SK-N-MC (cell line): ENCODE measurements around the gene RCBTB2.
"Not testable (repeated sequence)": the region's sequence is repeated elsewhere in the genome, so short reads cannot be mapped to it uniquely, and the experiment has no call there.

Source experiments
- DNase-seq: peaks from one replicate; pipeline ENCODE4 v3.0.0-alpha.2; 2011; ENCODE audit warnings: low read depth, low spot score
- H3K27ac ChIP-seq: fragments of 200-600 bp; sonication (generic); 2 replicates; pipeline ENCODE4 v1.5.1; 2016; ENCODE audit warnings: mixed run types
- H3K36me3 ChIP-seq: fragments of 200-600 bp; sonication (generic); 2 replicates; pipeline ENCODE4 v1.6.1; 2017; ENCODE audit warnings: antibody characterized with exemption, low read length, mixed read lengths; ENCODE audit not compliant: insufficient read depth
- H3K4me3 ChIP-seq: fragments of 200-600 bp; sonication (generic); 2 replicates; pipeline ENCODE4 v1.5.1; 2016
- H3K9ac ChIP-seq: fragments of 200-600 bp; sonication (generic); 2 replicates; pipeline ENCODE4 v1.8.0; 2017; ENCODE audit warnings: mixed run types, mixed read lengths; ENCODE audit not compliant: insufficient read length
- H3K9me3 ChIP-seq: fragments of 200-600 bp; sonication (generic); 2 replicates; pipeline ENCODE4 v1.6.1; 2017; ENCODE audit warnings: low read depth, mild to moderate bottlenecking, antibody characterized with exemption, low read length, moderate library complexity, mixed read lengths
- EZH2 ChIP-seq: fragments of 200-600 bp; sonication (generic); IDR thresholded peaks from one replicate; pipeline ENCODE4 v1.6.1; 2017; ENCODE audit warnings: antibody characterized with exemption
- FOXP2 ChIP-seq: optimal IDR thresholded peaks from 2 replicates; pipeline ENCODE3; 2011; ENCODE audit warnings: mild to moderate bottlenecking, moderate library complexity; ENCODE audit not compliant: insufficient read depth; ENCODE audit errors: extremely low read length, control extremely low read depth
- POLR2AphosphoS5 ChIP-seq: IDR thresholded peaks from 2 replicates; pipeline ENCODE4 v1.6.1; 2012; ENCODE audit warnings: mild to moderate bottlenecking, low read depth, low read length, borderline replicate concordance

The RCBTB2 gene

GRCh38 chr13:48475230-48475629 lies 57.6 kb downstream of the RCBTB2 start:
- Histone ChIP-seq H3K27ac (no peak overlapping the region), H3K4me3 (no peak overlapping the region), H3K9ac (no peak overlapping the region), H3K9me3 (no peaks in the 10 kb centered on the region), H3K36me3 (peaks cover 11% of the 10 kb centered on the region; the same call in 1 of the 2 replicates)
- DNase-seq = no peak
- TF ChIP-seq POLR2AphosphoS5 = no peak
- TF ChIP-seq EZH2 = no peak
- no peak for TF ChIP-seq FOXP2

GRCh38 chr13:48457578-48458242 lies 75.2 kb downstream of the RCBTB2 start:
- H3K9ac ChIP-seq = no peak overlapping the region
- no peak for DNase-seq
- no peak overlapping the region for H3K4me3 ChIP-seq
- no peak for TF ChIP-seq FOXP2
- no peak for TF ChIP-seq EZH2
- no peak for TF ChIP-seq POLR2AphosphoS5
- peaks cover 32% of the 10 kb centered on the region for H3K36me3 ChIP-seq
- H3K9me3 ChIP-seq = no peaks in the 10 kb centered on the region
- no peak overlapping the region for H3K27ac ChIP-seq

GRCh38 chr13:48456546-48456945 lies 76.3 kb downstream of the RCBTB2 start:
- no peaks in the 10 kb centered on the region for H3K9me3 ChIP-seq
- no peak overlapping the region for H3K9ac ChIP-seq
- H3K36me3 ChIP-seq = peaks cover 32% of the 10 kb centered on the region
- no peak overlapping the region for H3K4me3 ChIP-seq
- no peak overlapping the region for H3K27ac ChIP-seq
- DNase-seq = no peak
- TF ChIP-seq EZH2 = no peak
- no peak for TF ChIP-seq FOXP2
- no peak for TF ChIP-seq POLR2AphosphoS5

GRCh38 chr13:48451196-48451595 lies 81.7 kb downstream of the RCBTB2 start:
- not testable (repeated sequence) for DNase-seq, H3K9me3 ChIP-seq, H3K27ac ChIP-seq, H3K4me3 ChIP-seq, H3K9ac ChIP-seq
- H3K36me3 ChIP-seq = peaks cover 15% of the 10 kb centered on the region

- no peak overlapping the region for H3K27ac ChIP-seq
- TF ChIP-seq FOXP2 (no peak), POLR2AphosphoS5 (no peak), EZH2 (no peak)
These were observed 83.2 kb downstream of the RCBTB2 start for GRCh38 chr13:48449656-48450055.

GRCh38 chr13:48448959-48449614 lies 83.8 kb downstream of the RCBTB2 start:
- Histone ChIP-seq H3K27ac (peak overlapping the region; percentile 4; the same call in 1 of the 2 replicates), H3K36me3 (peaks cover 6% of the 10 kb centered on the region), H3K9me3 (no peaks in the 10 kb centered on the region), H3K4me3 (no peak overlapping the region), H3K9ac (no peak overlapping the region)
- DNase-seq = no peak
- no peak for TF ChIP-seq POLR2AphosphoS5
- no peak for TF ChIP-seq FOXP2
- no peak for TF ChIP-seq EZH2

More at GRCh38 chr13:48449656-48450055, 83.2 kb downstream of the RCBTB2 start:
- no peak overlapping the region for H3K4me3 ChIP-seq
- peaks cover 8% of the 10 kb centered on the region for H3K36me3 ChIP-seq
- no peaks in the 10 kb centered on the region for H3K9me3 ChIP-seq
- H3K9ac ChIP-seq = no peak overlapping the region
- DNase-seq = no peak

GRCh38 chr13:48448285-48448958 lies 84.5 kb downstream of the RCBTB2 start:
- Histone ChIP-seq H3K4me3 (no peak overlapping the region), H3K36me3 (peaks cover 6% of the 10 kb centered on the region), H3K27ac (peak overlapping the region; percentile 4), H3K9ac (no peak overlapping the region), H3K9me3 (no peaks in the 10 kb centered on the region)
- TF ChIP-seq POLR2AphosphoS5 = no peak
- no peak for TF ChIP-seq EZH2
- TF ChIP-seq FOXP2 = no peak
- DNase-seq = no peak

- TF ChIP-seq POLR2AphosphoS5 (no peak), FOXP2 (no peak)
- DNase-seq = no peak
- no peak overlapping the region for H3K27ac ChIP-seq
- H3K36me3 ChIP-seq = no peaks in the 10 kb centered on the region
- H3K9me3 ChIP-seq = no peaks in the 10 kb centered on the region
- no peak overlapping the region for H3K9ac ChIP-seq
- no peak overlapping the region for H3K4me3 ChIP-seq
These were observed 86.4 kb downstream of the RCBTB2 start for GRCh38 chr13:48446464-48446863.
